Neural progenitor cell (in vitro differentiated cells): Measurements from ENCODE around the gene AARS2. TPM values are rescaled to one million over a fixed set of nuclear protein-coding genes. Genes with fewer than 3 reads are reported as not detected.

ENCODE experiments used
- DNase-seq: peaks from one replicate; pipeline ENCODE4 v3.0.0-alpha.2; 2016; ENCODE audit warnings: low spot score
- H2AFZ ChIP-seq: fragments of 200-600 bp; sonication (generic); replicated peaks from 2 replicates; pipeline ENCODE4 v1.6.1; 2016; ENCODE audit warnings: antibody characterized with exemption
- H3F3A ChIP-seq: fragments of 200-600 bp; sonication (generic); 2 replicates; pipeline ENCODE4 v1.6.1; 2016; ENCODE audit warnings: antibody characterized with exemption, low read depth
- H3K27ac ChIP-seq: fragments of 200-600 bp; sonication (generic); 2 replicates; pipeline ENCODE4 v1.5.1; 2016; ENCODE audit warnings: mild to moderate bottlenecking
- H3K27me3 ChIP-seq: fragments of 200-600 bp; sonication (generic); 2 replicates; pipeline ENCODE4 v1.6.1; 2016; ENCODE audit warnings: mild to moderate bottlenecking, moderate library complexity
- H3K36me3 ChIP-seq: fragments of 200-600 bp; sonication (generic); 2 replicates; pipeline ENCODE4 v1.5.1; 2016
- H3K4me1 ChIP-seq: fragments of 200-600 bp; sonication (generic); 2 replicates; pipeline ENCODE4 v1.6.1; 2016; ENCODE audit warnings: mixed run types
- H3K4me2 ChIP-seq: fragments of 200-600 bp; sonication (generic); 2 replicates; pipeline ENCODE4 v1.6.1; 2016
- H3K4me3 ChIP-seq: fragments of 200-600 bp; sonication (generic); 2 replicates; pipeline ENCODE4 v1.5.1; 2016
- H3K79me2 ChIP-seq: fragments of 200-600 bp; sonication (generic); 2 replicates; pipeline ENCODE4 v1.6.1; 2016; ENCODE audit warnings: low read depth
- H3K9ac ChIP-seq: fragments of 200-600 bp; sonication (generic); 2 replicates; pipeline ENCODE4 v1.6.1; 2016
- H3K9me3 ChIP-seq: fragments of 200-600 bp; sonication (generic); 2 replicates; pipeline ENCODE4 v1.5.1; 2016; ENCODE audit warnings: low read depth
- H4K20me1 ChIP-seq: fragments of 200-600 bp; sonication (generic); 2 replicates; pipeline ENCODE4 v1.6.1; 2016; ENCODE audit warnings: low read depth
- H3K27ac Mint-ChIP-seq: 3 replicates; pipeline ENCODE4 v1.8.0; 2021; ENCODE audit warnings: mixed read lengths
- H3K27me3 Mint-ChIP-seq: 2 replicates; pipeline ENCODE4 v1.8.0; 2022; ENCODE audit warnings: low read depth, mild to moderate bottlenecking, inconsistent platforms, moderate library complexity, mixed read lengths; ENCODE audit not compliant: insufficient read depth
- H3K36me3 Mint-ChIP-seq: 3 replicates; pipeline ENCODE4 v1.8.0; 2021; ENCODE audit warnings: mixed read lengths
- H3K4me1 Mint-ChIP-seq: 3 replicates; pipeline ENCODE4 v1.8.0; 2021; ENCODE audit warnings: mixed read lengths
- H3K4me3 Mint-ChIP-seq: 3 replicates; pipeline ENCODE4 v1.8.0; 2021; ENCODE audit warnings: mild to moderate bottlenecking, moderate library complexity, mixed read lengths
- H3K9me3 Mint-ChIP-seq: 3 replicates; pipeline ENCODE4 v1.8.0; 2020; ENCODE audit warnings: mixed read lengths
- EZH2 ChIP-seq: fragments of 200-600 bp; sonication (generic); IDR thresholded peaks from 2 replicates; pipeline ENCODE4 v1.6.1; 2017; ENCODE audit warnings: antibody characterized with exemption, mild to moderate bottlenecking, moderate library complexity
- EZH2phosphoT487 ChIP-seq: fragments of 200-600 bp; sonication (generic); IDR thresholded peaks from 2 replicates; pipeline ENCODE4 v1.6.1; 2017; ENCODE audit warnings: antibody characterized with exemption
- total RNA-seq: library from RNA; depleted of rRNA; stranded (reverse); fragments of >200 nt; gene quantifications from 2 replicates; pipeline ENCODE4 v1.2.3, GENCODE V29; 2015; ENCODE audit warnings: low replicate concordance
- TF ChIP-seq, protein P1 (sequence below): fragments of 200-600 bp; sonication (generic); IDR thresholded peaks from 2 replicates; pipeline ENCODE4 v1.5.1; 2017; ENCODE audit warnings: antibody characterized with exemption, mild to moderate bottlenecking

AARS2 gene
- total RNA-seq, 1 donor from 2014 or later, result 16.1 TPM

DNA sequence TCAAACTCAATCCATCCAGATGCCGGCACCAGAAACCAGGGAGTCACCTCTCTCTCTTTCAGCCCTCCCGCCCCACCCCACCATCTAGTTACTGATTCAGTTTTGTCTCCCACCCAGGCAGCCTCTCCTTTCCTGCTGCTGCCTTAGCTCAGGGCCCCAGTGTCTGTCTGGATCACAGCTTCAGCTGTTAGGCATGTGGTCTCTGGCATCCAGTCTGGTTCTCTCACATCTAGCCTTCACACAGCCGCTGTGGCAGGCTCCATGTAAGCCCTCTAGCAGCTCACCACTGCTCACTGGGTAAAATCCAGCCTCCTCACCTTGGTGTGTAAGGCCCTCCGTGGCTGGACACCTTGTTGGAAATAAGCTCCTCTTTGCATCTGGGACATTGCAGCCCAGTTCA is 21.3 kb downstream of the AARS2 start:
- Histone ChIP-seq H3K4me1 (peaks cover under 1% of the 10 kb centered on the region), H3K27me3 (peaks cover 84% of the 10 kb centered on the region)
- peaks cover 23% of the 10 kb centered on the region for H3K27me3 Mint-ChIP-seq

DNA sequence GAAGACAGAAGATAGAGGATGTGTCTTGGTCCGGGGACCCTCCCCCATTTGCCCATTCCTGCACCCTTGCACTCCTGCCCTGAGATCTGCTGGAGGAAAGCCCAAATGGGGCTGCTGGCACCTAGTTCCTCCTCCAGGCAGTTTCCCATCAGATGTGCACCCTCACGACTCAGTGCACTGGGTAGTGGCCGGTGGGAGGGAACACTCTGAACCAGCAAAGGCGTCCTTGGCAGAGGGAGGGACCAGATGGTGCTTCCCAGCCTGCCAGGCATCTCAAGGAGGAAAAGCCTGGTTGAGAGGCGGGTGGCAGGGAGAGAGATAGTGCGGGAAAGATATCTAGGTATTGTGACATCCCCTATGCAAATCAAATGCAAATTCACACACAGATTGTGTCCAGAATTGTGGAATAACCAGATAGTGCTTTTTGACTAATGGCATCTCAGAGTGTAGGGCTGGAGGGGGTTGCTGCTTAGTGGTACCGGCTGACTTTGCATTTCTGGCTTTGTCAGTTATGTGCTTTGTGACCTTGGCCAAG is 23.4 kb downstream of the AARS2 start:
- Histone ChIP-seq H3K36me3 (no peaks in the 10 kb centered on the region), H3K27me3 (peaks cover 83% of the 10 kb centered on the region), H3K27ac (no peak overlapping the region), H3K4me2 (no peak overlapping the region), H3K9me3 (no peaks in the 10 kb centered on the region), H3K4me1 (no peaks in the 10 kb centered on the region), H3K9ac (no peak overlapping the region), H4K20me1 (peaks cover 10% of the 10 kb centered on the region), H3K79me2 (no peaks in the 10 kb centered on the region), H3F3A (no peaks in the 10 kb centered on the region), H3K4me3 (no peak overlapping the region), H2AFZ (no peak overlapping the region)
- H3K27me3 Mint-ChIP-seq, result peaks cover 26% of the 10 kb centered on the region
- H3K36me3 Mint-ChIP-seq, result no peaks in the 10 kb centered on the region
- H3K9me3 Mint-ChIP-seq, result no peaks in the 10 kb centered on the region
- H3K4me3 Mint-ChIP-seq, result peak overlapping the region; percentile 28
- TF ChIP-seq EZH2phosphoT487 (no peak), EZH2 (no peak)
- TF ChIP-seq, protein P1, sequence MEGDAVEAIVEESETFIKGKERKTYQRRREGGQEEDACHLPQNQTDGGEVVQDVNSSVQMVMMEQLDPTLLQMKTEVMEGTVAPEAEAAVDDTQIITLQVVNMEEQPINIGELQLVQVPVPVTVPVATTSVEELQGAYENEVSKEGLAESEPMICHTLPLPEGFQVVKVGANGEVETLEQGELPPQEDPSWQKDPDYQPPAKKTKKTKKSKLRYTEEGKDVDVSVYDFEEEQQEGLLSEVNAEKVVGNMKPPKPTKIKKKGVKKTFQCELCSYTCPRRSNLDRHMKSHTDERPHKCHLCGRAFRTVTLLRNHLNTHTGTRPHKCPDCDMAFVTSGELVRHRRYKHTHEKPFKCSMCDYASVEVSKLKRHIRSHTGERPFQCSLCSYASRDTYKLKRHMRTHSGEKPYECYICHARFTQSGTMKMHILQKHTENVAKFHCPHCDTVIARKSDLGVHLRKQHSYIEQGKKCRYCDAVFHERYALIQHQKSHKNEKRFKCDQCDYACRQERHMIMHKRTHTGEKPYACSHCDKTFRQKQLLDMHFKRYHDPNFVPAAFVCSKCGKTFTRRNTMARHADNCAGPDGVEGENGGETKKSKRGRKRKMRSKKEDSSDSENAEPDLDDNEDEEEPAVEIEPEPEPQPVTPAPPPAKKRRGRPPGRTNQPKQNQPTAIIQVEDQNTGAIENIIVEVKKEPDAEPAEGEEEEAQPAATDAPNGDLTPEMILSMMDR, result no peak
- DNase-seq, result no peak
- peak overlapping the region; percentile 57 for H3K27ac Mint-ChIP-seq
- no peaks in the 10 kb centered on the region for H3K4me1 Mint-ChIP-seq

More for the DNA sequence above, 21.3 kb downstream of the AARS2 start:
- no peaks in the 10 kb centered on the region for H3K9me3 ChIP-seq
- DNase-seq, result no peak
- H3K36me3 ChIP-seq, result no peaks in the 10 kb centered on the region
- no peak for TF ChIP-seq EZH2phosphoT487
- no peak for TF ChIP-seq EZH2
- TF ChIP-seq, protein P1, result no peak
- H3K9ac ChIP-seq, result no peak overlapping the region
- no peak overlapping the region for H3K4me3 ChIP-seq
- no peaks in the 10 kb centered on the region for H3K79me2 ChIP-seq
- Mint-ChIP-seq H3K4me1 (peaks cover 5% of the 10 kb centered on the region), H3K9me3 (peaks cover 2% of the 10 kb centered on the region), H3K27ac (no peak overlapping the region), H3K36me3 (no peaks in the 10 kb centered on the region), H3K4me3 (no peak overlapping the region)
- H3K4me2 ChIP-seq, result no peak overlapping the region
- no peaks in the 10 kb centered on the region for H4K20me1 ChIP-seq
- no peak overlapping the region for H3K27ac ChIP-seq
- H2AFZ ChIP-seq, result no peak overlapping the region
- H3F3A ChIP-seq, result no peaks in the 10 kb centered on the region

DNA sequence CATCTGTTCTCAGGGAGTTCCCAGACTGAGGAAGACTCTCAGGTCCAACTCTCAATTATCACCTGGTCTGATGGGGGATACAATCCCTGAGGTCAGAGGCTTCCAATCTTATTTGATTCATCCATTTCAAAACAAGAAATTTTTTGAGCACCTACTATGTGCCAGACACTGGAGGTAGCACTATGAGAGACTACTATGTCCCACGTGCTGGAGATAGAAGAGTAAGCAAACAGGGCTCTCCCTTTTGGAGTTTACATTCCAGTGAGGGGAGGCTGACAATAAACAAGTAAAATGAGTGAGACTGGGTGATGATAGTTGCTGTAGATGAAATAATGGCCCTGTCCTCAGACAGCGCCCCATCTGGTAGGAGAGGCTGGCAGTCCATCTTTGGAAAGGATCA is 26.4 kb downstream of the AARS2 start:
- Histone ChIP-seq H3F3A (no peaks in the 10 kb centered on the region), H3K79me2 (no peaks in the 10 kb centered on the region), H3K36me3 (no peaks in the 10 kb centered on the region), H3K9me3 (no peaks in the 10 kb centered on the region), H3K4me3 (no peak overlapping the region), H3K27ac (no peak overlapping the region), H3K9ac (no peak overlapping the region), H3K27me3 (peaks cover 80% of the 10 kb centered on the region), H2AFZ (no peak overlapping the region), H3K4me2 (no peak overlapping the region), H4K20me1 (peaks cover 10% of the 10 kb centered on the region), H3K4me1 (no peaks in the 10 kb centered on the region)
- Mint-ChIP-seq H3K9me3 (no peaks in the 10 kb centered on the region), H3K27me3 (peaks cover 27% of the 10 kb centered on the region), H3K27ac (no peak overlapping the region), H3K36me3 (no peaks in the 10 kb centered on the region), H3K4me3 (no peak overlapping the region), H3K4me1 (no peaks in the 10 kb centered on the region)
- no peak for DNase-seq
- no peak for TF ChIP-seq EZH2phosphoT487
- no peak for TF ChIP-seq EZH2
- TF ChIP-seq, protein P1, result no peak
